HEK293 (cell line): ENCODE measurements around the gene OR5M11.

Experiments
- CTCF ChIA-PET: fragments of 350-600 bp; formaldehyde crosslinking; extraction: SDS; loops from one replicate; lab custom pipeline; 2021; ENCODE audit warnings: antibody characterized with exemption; lab: Yijun Ruan, JAX
- POLR2A ChIA-PET: fragments of 300-600 bp; formaldehyde crosslinking; extraction: SDS; loops from one replicate; lab custom pipeline; 2020; ENCODE audit warnings: antibody characterized with exemption, inconsistent platforms; lab: Yijun Ruan, JAX
- H3K27ac ChIP-seq: fragments of 200-500 bp; sonication (Bioruptor generic); 2 replicates; pipeline ENCODE4 v1.5.1; 2014; ENCODE audit warnings: low read depth, low read length, control low read depth, inconsistent platforms; ENCODE audit errors: extremely low read depth
- H3K36me3 ChIP-seq, 2 experiments: fragments of 200-500 bp in 1 of 2; sonication (Bioruptor generic) in 1 of 2; 1 replicate in 1 of 2; 2 replicates in 1 of 2; pipeline ENCODE4 v1.5.1; 2014 to 2017; ENCODE audit warnings: inconsistent platforms in 2 of 2, low read length in 2 of 2; ENCODE audit not compliant: control insufficient read depth in 2 of 2, insufficient read depth in 1 of 2
- H3K4me1 ChIP-seq: fragments of 200-500 bp; sonication (Bioruptor generic); 2 replicates; pipeline ENCODE4 v1.5.1; 2014; ENCODE audit warnings: mild to moderate bottlenecking, low read length, inconsistent platforms; ENCODE audit not compliant: control insufficient read depth, insufficient read depth
- H3K4me3 ChIP-seq: 2 replicates; pipeline ENCODE4 v1.5.1; 2011; ENCODE audit warnings: low read depth, mild to moderate bottlenecking, control low read depth, low read length, moderate library complexity
- H3K9me3 ChIP-seq: fragments of 200-500 bp; sonication (Bioruptor generic); 2 replicates; pipeline ENCODE4 v1.5.1; 2014; ENCODE audit warnings: low read depth, low read length, inconsistent platforms; ENCODE audit not compliant: control insufficient read depth, insufficient read depth
- GFI1B ChIP-seq: fragments of 450-650 bp; formaldehyde crosslinking; IDR thresholded peaks from 2 replicates; pipeline ENCODE4 v1.5.1; 2016; ENCODE audit warnings: missing biosample characterization, missing genetic modification characterization
- HOXD13 ChIP-seq: sonication (generic); formaldehyde crosslinking; IDR thresholded peaks from 2 replicates; pipeline ENCODE4 v1.8.0; 2022; ENCODE audit warnings: missing genetic modification reagents, borderline replicate concordance
- INSM2 ChIP-seq: fragments of 450-650 bp; formaldehyde crosslinking; IDR thresholded peaks from 2 replicates; pipeline ENCODE4 v1.5.1; 2016; ENCODE audit warnings: missing biosample characterization, missing genetic modification characterization
- KLF1 ChIP-seq: fragments of 450-650 bp; formaldehyde crosslinking; IDR thresholded peaks from 2 replicates; pipeline ENCODE4 v1.5.1; 2016; ENCODE audit warnings: missing biosample characterization, missing genetic modification characterization
- KLF7 ChIP-seq: fragments of 450-650 bp; formaldehyde crosslinking; IDR thresholded peaks from 2 replicates; pipeline ENCODE4 v1.5.1; 2016; ENCODE audit warnings: missing biosample characterization, missing genetic modification characterization, borderline replicate concordance
- OSR2 ChIP-seq: fragments of 450-650 bp; formaldehyde crosslinking; IDR thresholded peaks from 2 replicates; pipeline ENCODE4 v1.5.1; 2016; ENCODE audit warnings: missing biosample characterization, missing genetic modification characterization
- PRDM10 ChIP-seq: fragments of 450-650 bp; formaldehyde crosslinking; IDR thresholded peaks from 2 replicates; pipeline ENCODE4 v1.5.1; 2016; ENCODE audit warnings: missing biosample characterization, missing genetic modification characterization
- SP7 ChIP-seq: fragments of 450-650 bp; formaldehyde crosslinking; IDR thresholded peaks from 2 replicates; pipeline ENCODE4 v1.5.1; 2016; ENCODE audit warnings: missing biosample characterization, missing genetic modification characterization
- ZBTB11 ChIP-seq: fragments of 450-650 bp; formaldehyde crosslinking; conservative IDR thresholded peaks from 2 replicates; pipeline ENCODE4 v1.5.1; 2016; ENCODE audit warnings: low read depth, missing biosample characterization, missing genetic modification characterization
- ZBTB8A ChIP-seq: fragments of 450-650 bp; formaldehyde crosslinking; IDR thresholded peaks from 2 replicates; pipeline ENCODE4 v1.5.1; 2016; ENCODE audit warnings: missing biosample characterization, missing genetic modification characterization
- ZNF155 ChIP-seq: fragments of 450-650 bp; formaldehyde crosslinking; IDR thresholded peaks from 2 replicates; pipeline ENCODE4 v1.5.1; 2016; ENCODE audit warnings: missing biosample characterization, missing genetic modification characterization
- ZNF341 ChIP-seq: fragments of 450-650 bp; formaldehyde crosslinking; IDR thresholded peaks from 2 replicates; pipeline ENCODE4; 2016; ENCODE audit warnings: low read depth, missing biosample characterization, missing genetic modification characterization
- ZNF366 ChIP-seq: fragments of 450-650 bp; formaldehyde crosslinking; conservative IDR thresholded peaks from 2 replicates; pipeline ENCODE4 v1.5.1; 2016; ENCODE audit warnings: missing biosample characterization, missing genetic modification characterization
- ZNF426 ChIP-seq: fragments of 450-650 bp; formaldehyde crosslinking; IDR thresholded peaks from 2 replicates; pipeline ENCODE4 v1.5.1; 2017; ENCODE audit warnings: missing biosample characterization, missing genetic modification characterization, mild to moderate bottlenecking, inconsistent platforms, moderate library complexity
- ZNF658 ChIP-seq: fragments of 450-650 bp; formaldehyde crosslinking; IDR thresholded peaks from 2 replicates; pipeline ENCODE4; 2016; ENCODE audit warnings: missing biosample characterization, missing genetic modification characterization
- ZNF701 ChIP-seq: fragments of 450-650 bp; formaldehyde crosslinking; IDR thresholded peaks from 2 replicates; pipeline ENCODE4 v1.5.1; 2016; ENCODE audit warnings: missing biosample characterization, missing genetic modification characterization
- ZNF707 ChIP-seq: fragments of 450-650 bp; formaldehyde crosslinking; IDR thresholded peaks from 2 replicates; pipeline ENCODE4 v1.5.1; 2016; ENCODE audit warnings: missing biosample characterization, missing genetic modification characterization
- ZNF747 ChIP-seq: fragments of 450-650 bp; formaldehyde crosslinking; IDR thresholded peaks from 2 replicates; pipeline ENCODE4 v1.5.1; 2016; ENCODE audit warnings: missing biosample characterization, missing genetic modification characterization
- ZSCAN16 ChIP-seq: fragments of 450-650 bp; formaldehyde crosslinking; IDR thresholded peaks from 2 replicates; pipeline ENCODE4 v1.5.1; 2016; ENCODE audit warnings: missing biosample characterization, missing genetic modification characterization
- TF ChIP-seq, protein P1 (sequence below): fragments of 450-650 bp; formaldehyde crosslinking; IDR thresholded peaks from 2 replicates; pipeline ENCODE4 v1.5.1; 2016; ENCODE audit warnings: missing biosample characterization, missing genetic modification characterization
- TF ChIP-seq, protein P2 (sequence below): fragments of 450-650 bp; formaldehyde crosslinking; IDR thresholded peaks from 2 replicates; pipeline ENCODE4 v1.5.1; 2016; ENCODE audit warnings: missing biosample characterization, missing genetic modification characterization
- TF ChIP-seq, protein P3 (sequence below): fragments of 450-650 bp; formaldehyde crosslinking; optimal IDR thresholded peaks from 2 replicates; pipeline ENCODE3; 2016; ENCODE audit warnings: missing biosample characterization, mild to moderate bottlenecking, missing genetic modification characterization

OR5M11 gene

GRCh38 chr11:56577621-56578020 lies 34.6 kb upstream of the OR5M11 start, which contains the start of gene OR5M10:
TSS of gene OR5M10 (minus strand) at chr11:56577721. CDS start at chr11:56577721, 0 bp downstream.
- TF ChIP-seq PRDM10 (tag by site-specific recombination), result no peak
- TF ChIP-seq, protein P1, sequence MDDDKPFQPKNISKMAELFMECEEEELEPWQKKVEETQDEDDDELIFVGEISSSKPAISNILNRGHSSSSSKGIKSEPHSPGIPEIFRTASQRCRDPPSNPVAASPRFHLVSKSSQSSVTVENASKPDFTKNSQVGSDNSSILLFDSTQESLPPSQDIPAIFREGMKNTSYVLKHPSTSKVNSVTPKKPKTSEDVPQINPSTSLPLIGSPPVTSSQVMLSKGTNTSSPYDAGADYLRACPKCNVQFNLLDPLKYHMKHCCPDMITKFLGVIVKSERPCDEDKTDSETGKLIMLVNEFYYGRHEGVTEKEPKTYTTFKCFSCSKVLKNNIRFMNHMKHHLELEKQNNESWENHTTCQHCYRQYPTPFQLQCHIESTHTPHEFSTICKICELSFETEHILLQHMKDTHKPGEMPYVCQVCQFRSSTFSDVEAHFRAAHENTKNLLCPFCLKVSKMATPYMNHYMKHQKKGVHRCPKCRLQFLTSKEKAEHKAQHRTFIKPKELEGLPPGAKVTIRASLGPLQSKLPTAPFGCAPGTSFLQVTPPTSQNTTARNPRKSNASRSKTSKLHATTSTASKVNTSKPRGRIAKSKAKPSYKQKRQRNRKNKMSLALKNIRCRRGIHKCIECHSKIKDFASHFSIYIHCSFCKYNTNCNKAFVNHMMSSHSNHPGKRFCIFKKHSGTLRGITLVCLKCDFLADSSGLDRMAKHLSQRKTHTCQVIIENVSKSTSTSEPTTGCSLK (tag by site-specific recombination), result no peak
- no peak for TF ChIP-seq ZNF658 (tag by site-specific recombination)
- no peak for TF ChIP-seq ZBTB11 (tag by site-specific recombination)
- no peak for TF ChIP-seq ZNF341 (tag by site-specific recombination)
- TF ChIP-seq INSM2, result no peak
- TF ChIP-seq ZSCAN16 (tag by site-specific recombination), result no peak
- TF ChIP-seq, protein P2, sequence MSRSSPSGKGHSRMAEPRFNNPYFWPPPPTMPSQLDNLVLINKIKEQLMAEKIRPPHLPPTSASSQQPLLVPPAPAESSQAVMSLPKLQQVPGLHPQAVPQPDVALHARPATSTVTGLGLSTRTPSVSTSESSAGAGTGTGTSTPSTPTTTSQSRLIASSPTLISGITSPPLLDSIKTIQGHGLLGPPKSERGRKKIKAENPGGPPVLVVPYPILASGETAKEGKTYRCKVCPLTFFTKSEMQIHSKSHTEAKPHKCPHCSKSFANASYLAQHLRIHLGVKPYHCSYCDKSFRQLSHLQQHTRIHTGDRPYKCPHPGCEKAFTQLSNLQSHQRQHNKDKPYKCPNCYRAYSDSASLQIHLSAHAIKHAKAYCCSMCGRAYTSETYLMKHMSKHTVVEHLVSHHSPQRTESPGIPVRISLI (tag by site-specific recombination), result no peak
- TF ChIP-seq GFI1B (tag by site-specific recombination), result no peak
- no peak for TF ChIP-seq ZNF155 (tag by site-specific recombination)
- no peak for TF ChIP-seq ZNF366 (tag by site-specific recombination)
- TF ChIP-seq KLF7, result no peak
- TF ChIP-seq ZNF707 (tag by site-specific recombination), result no peak
- POLR2A ChIA-PET, result no interaction called here
- CTCF ChIA-PET, result no interaction called here
- Histone ChIP-seq H3K4me1 (no peaks in the 10 kb centered on the region), H3K27ac (no peak within 1 kb of the TSS), H3K4me3 (no peak within 1 kb of the TSS), H3K36me3 (no peaks in the 10 kb centered on the region), H3K9me3 (no peaks in the 10 kb centered on the region)

- POLR2A ChIA-PET, result no interaction called here
- CTCF ChIA-PET, result no interaction called here
- TF ChIP-seq ZNF701 (tag by site-specific recombination), result no peak
- TF ChIP-seq HOXD13, result no peak
- TF ChIP-seq KLF1 (tag by site-specific recombination), result no peak
- no peak for TF ChIP-seq OSR2
- no peak for TF ChIP-seq ZBTB8A (tag by site-specific recombination)
- no peak for TF ChIP-seq SP7
- TF ChIP-seq, protein P3, sequence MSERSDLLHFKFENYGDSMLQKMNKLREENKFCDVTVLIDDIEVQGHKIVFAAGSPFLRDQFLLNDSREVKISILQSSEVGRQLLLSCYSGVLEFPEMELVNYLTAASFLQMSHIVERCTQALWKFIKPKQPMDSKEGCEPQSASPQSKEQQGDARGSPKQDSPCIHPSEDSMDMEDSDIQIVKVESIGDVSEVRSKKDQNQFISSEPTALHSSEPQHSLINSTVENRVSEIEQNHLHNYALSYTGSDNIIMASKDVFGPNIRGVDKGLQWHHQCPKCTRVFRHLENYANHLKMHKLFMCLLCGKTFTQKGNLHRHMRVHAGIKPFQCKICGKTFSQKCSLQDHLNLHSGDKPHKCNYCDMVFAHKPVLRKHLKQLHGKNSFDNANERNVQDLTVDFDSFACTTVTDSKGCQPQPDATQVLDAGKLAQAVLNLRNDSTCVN (tag by site-specific recombination), result no peak
- no peak for TF ChIP-seq ZNF426 (tag by site-specific recombination)
- no peak for TF ChIP-seq ZNF747
Measured at GRCh38 chr11:56558574-56558973, 15.5 kb upstream of the OR5M11 start.

More at GRCh38 chr11:56558574-56558973, 15.5 kb upstream of the OR5M11 start:
- Histone ChIP-seq H3K4me3 (no peak overlapping the region), H3K27ac (no peak overlapping the region), H3K4me1 (no peaks in the 10 kb centered on the region), H3K9me3 (no peaks in the 10 kb centered on the region), H3K36me3 (no peaks in the 10 kb centered on the region)
